Calu3 (cell line): ENCODE results near the gene EVPLL. TPM values are rescaled to one million over a fixed set of nuclear protein-coding genes. Genes with fewer than 3 reads are reported as not detected.
"Not testable (repeated sequence)": the region's sequence is repeated elsewhere in the genome, so short reads cannot be mapped to it uniquely, and the experiment has no call there.

Source experiments
- BruUV-seq: library from RNA; stranded (reverse); fragments of 400-500 nt; replicated peaks from 2 replicates; lab custom pipeline; 2021; lab: Mats Ljungman, UMichigan
- CTCF ChIA-PET: fragments of 300-600 bp; sonication (Branson Sonifier 250); formaldehyde crosslinking; loops from one replicate; lab custom pipeline; 2022; ENCODE audit warnings: antibody characterized with exemption; lab: Charles Lee
- DNase-seq: peaks from one replicate; pipeline ENCODE4 v3.0.0; 2022
- H3K27ac Mint-ChIP-seq: one replicate; pipeline ENCODE4 v1.8.0; 2022; ENCODE audit warnings: mixed read lengths; ENCODE audit not compliant: unreplicated experiment
- H3K27me3 Mint-ChIP-seq: one replicate; pipeline ENCODE4 v1.8.0; 2022; ENCODE audit warnings: mixed read lengths; ENCODE audit not compliant: unreplicated experiment
- H3K36me3 Mint-ChIP-seq: one replicate; pipeline ENCODE4 v1.8.0; 2022; ENCODE audit warnings: mild to moderate bottlenecking, moderate library complexity, mixed read lengths; ENCODE audit not compliant: insufficient read depth, unreplicated experiment
- H3K4me1 Mint-ChIP-seq: one replicate; pipeline ENCODE4 v1.8.0; 2022; ENCODE audit warnings: mild to moderate bottlenecking, low read depth, mixed read lengths; ENCODE audit not compliant: unreplicated experiment
- H3K4me3 Mint-ChIP-seq: one replicate; pipeline ENCODE4 v1.8.0; 2022; ENCODE audit warnings: mild to moderate bottlenecking, low read depth, moderate library complexity, mixed read lengths; ENCODE audit not compliant: unreplicated experiment
- H3K9me3 Mint-ChIP-seq: one replicate; pipeline ENCODE4 v1.8.0; 2022; ENCODE audit warnings: low read depth, mixed read lengths; ENCODE audit not compliant: unreplicated experiment
- intact Hi-C: fragments of 100-400 bp; cut with micrococcal nuclease; formaldehyde crosslinking; loops from one replicate; pipeline ENCODE4 v1.10.0; 2022; ENCODE audit not compliant: unreplicated experiment
- microRNA-seq: library from miRNA; unstranded; fragments of <30 nt; microRNA quantifications from one replicate; pipeline ENCODE4 v1.2.0, GENCODE V29; 2022
- total RNA-seq: library from RNA; stranded (reverse); gene quantifications from 2 replicates; pipeline ENCODE4 v1.2.3, GENCODE V29; 2022

The EVPLL gene
- total RNA-seq, 1 experiment from 2014 or later: 1.4 TPM

DNA sequence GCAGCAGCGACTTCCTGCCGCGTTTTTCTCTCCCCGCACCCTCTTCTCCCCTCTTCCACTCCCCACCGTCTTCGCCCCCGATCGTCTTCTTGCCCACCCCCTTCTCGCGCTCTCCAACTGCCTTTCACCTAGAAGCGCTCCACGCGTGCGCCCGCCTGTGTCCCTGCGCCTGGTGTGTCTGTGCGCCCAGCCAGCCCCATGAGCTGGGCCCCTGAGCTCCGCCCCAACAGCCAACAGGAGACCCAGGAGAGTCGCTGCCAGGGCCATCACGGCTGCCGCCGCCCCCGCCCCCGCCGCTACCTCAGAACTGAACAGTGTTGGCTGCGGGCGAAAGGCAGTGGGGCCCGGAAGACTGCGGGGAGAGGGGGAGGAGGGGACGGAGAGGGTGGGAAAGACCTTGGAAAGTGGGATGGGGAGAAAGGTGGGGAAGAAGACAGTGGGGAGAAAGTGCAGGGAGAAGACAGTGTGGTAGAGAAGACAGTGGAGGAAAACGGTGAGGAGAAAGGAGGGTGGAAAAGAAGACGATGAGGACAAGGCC lies 34.5 kb downstream of the EVPLL start:
- intact Hi-C loops, H3K9me3 Mint-ChIP-seq, BruUV-seq, CTCF ChIA-PET, H3K27me3 Mint-ChIP-seq, H3K27ac Mint-ChIP-seq, DNase-seq: not testable (repeated sequence)
- peaks cover 16% of the 10 kb centered on the region for H3K4me1 Mint-ChIP-seq
- H3K36me3 Mint-ChIP-seq: peaks cover 18% of the 10 kb centered on the region
- H3K4me3 Mint-ChIP-seq: peak overlapping the region; percentile 79

DNA sequence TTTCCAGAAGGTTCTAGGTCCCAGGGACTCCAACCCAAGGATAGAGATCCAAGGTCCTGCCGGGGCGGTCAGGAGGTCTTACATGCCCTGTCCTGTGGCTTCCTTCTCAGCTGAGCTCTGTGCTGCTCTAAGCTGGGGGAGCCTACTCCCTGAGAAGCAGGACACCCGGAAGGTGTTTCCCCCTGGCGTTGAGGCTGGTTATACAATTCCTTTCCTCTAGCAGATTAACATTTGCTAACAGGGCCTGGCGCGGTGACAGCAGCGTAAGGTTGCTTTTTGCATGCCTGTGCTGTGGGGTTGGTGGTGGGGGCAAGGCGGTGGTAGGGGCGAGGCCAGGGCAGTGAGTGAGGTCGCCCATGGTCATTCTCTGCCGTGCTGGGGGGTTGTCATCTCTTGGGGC lies 43.9 kb downstream of the EVPLL start:
- H3K4me3 Mint-ChIP-seq, H3K9me3 Mint-ChIP-seq, BruUV-seq, H3K27me3 Mint-ChIP-seq, intact Hi-C loops, H3K4me1 Mint-ChIP-seq, H3K36me3 Mint-ChIP-seq, DNase-seq, H3K27ac Mint-ChIP-seq, CTCF ChIA-PET: not testable (repeated sequence)

- BruUV-seq, H3K27me3 Mint-ChIP-seq, H3K4me1 Mint-ChIP-seq, H3K4me3 Mint-ChIP-seq, CTCF ChIA-PET, H3K36me3 Mint-ChIP-seq, DNase-seq, intact Hi-C loops, H3K27ac Mint-ChIP-seq, H3K9me3 Mint-ChIP-seq: not testable (repeated sequence)
Measured at GRCh38 chr17:18422464-18422863, 44.9 kb downstream of the EVPLL start.

DNA sequence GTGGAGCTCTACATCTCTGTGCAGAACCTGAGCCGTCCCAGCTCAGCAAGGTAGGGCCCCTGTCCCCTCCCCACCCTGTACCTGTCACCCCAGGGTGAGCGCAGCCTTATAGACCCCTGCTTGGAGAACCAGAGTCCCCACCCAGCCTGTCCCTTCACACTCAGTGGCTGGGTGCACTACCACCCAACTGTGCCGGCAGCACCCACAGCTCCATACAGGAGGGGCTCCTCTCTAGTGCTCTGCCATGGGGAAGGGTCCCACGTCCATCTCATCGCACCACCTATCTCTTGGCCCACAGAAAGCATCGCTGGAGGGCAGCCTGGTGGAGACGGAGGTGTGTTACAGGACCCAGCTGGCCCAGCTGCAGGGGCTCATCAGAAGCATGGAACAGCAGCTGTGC lies 45.4 kb downstream of the EVPLL start:
- DNase-seq, H3K27ac Mint-ChIP-seq, CTCF ChIA-PET, intact Hi-C loops, H3K4me3 Mint-ChIP-seq, BruUV-seq, H3K9me3 Mint-ChIP-seq, H3K4me1 Mint-ChIP-seq, H3K36me3 Mint-ChIP-seq, H3K27me3 Mint-ChIP-seq: not testable (repeated sequence)

GRCh38 chr17:18425593-18425992 lies 48.0 kb downstream of the EVPLL start:
- H3K4me1 Mint-ChIP-seq, H3K4me3 Mint-ChIP-seq, H3K27me3 Mint-ChIP-seq, BruUV-seq, H3K9me3 Mint-ChIP-seq, H3K27ac Mint-ChIP-seq, intact Hi-C loops, H3K36me3 Mint-ChIP-seq, DNase-seq, CTCF ChIA-PET: not testable (repeated sequence)

- H3K4me3 Mint-ChIP-seq, H3K9me3 Mint-ChIP-seq, intact Hi-C loops, H3K36me3 Mint-ChIP-seq, H3K4me1 Mint-ChIP-seq, H3K27ac Mint-ChIP-seq, CTCF ChIA-PET, DNase-seq, H3K27me3 Mint-ChIP-seq, BruUV-seq: not testable (repeated sequence)
Measured at GRCh38 chr17:18426639-18427038, 49.1 kb downstream of the EVPLL start.

GRCh38 chr17:18432206-18432605 lies 54.6 kb downstream of the EVPLL start:
- CTCF ChIA-PET, H3K4me1 Mint-ChIP-seq, H3K27ac Mint-ChIP-seq, H3K27me3 Mint-ChIP-seq, DNase-seq, BruUV-seq, intact Hi-C loops, H3K4me3 Mint-ChIP-seq, H3K9me3 Mint-ChIP-seq, H3K36me3 Mint-ChIP-seq: not testable (repeated sequence)

Small RNA genes lying within 50 kb of the gene (microRNA-seq; reads per million reads assigned to microRNA genes)
- gene MIR6778: not detected

Other genes with a start within 250 kb of the EVPLL start
- 51.7 and 54.9 TPM in 2 replicates for gene ALKBH5, start 193.9 kb upstream of the EVPLL start, total RNA-seq
- gene LLGL1, start 152.1 kb upstream of the EVPLL start, total RNA-seq: 10.0 and 10.7 TPM in 2 replicates
- gene FLII, start 119.0 kb upstream of the EVPLL start, total RNA-seq: 281 and 298 TPM in 2 replicates
- 13.3 and 14.7 TPM in 2 replicates for gene MIEF2, start 117.1 kb upstream of the EVPLL start, total RNA-seq
- gene TOP3A, start 62.8 kb upstream of the EVPLL start, total RNA-seq: 39.7 and 40.2 TPM in 2 replicates
- gene SMCR8, start 62.5 kb upstream of the EVPLL start, total RNA-seq: 20.4 and 24.5 TPM in 2 replicates
- gene SHMT1, start 14.2 kb upstream of the EVPLL start, total RNA-seq: 52.3 and 55.7 TPM in 2 replicates
- 1.7 and 4.0 TPM in 2 replicates for gene LGALS9C, start 99.0 kb downstream of the EVPLL start, total RNA-seq